Mesothelial cell of epicardium (in vitro differentiated cells): ENCODE results near the gene CLDN7. TPM values are rescaled to one million over a fixed set of nuclear protein-coding genes. Genes with fewer than 3 reads are reported as not detected.
A peak's percentile ranks its signal among the peaks of the same experiment; 100 is the strongest.
"Not testable (repeated sequence)": the region's sequence is repeated elsewhere in the genome, so short reads cannot be mapped to it uniquely, and the experiment has no call there.

ENCODE experiments used
- DNase-seq, 2 experiments: peaks; one replicate each; pipeline ENCODE4 v3.0.0; 2021; ENCODE audit warnings: low spot score in 2 of 2; ENCODE audit not compliant: unreplicated experiment in 2 of 2
- H3K27ac Mint-ChIP-seq: 2 replicates; pipeline ENCODE4 v1.8.0; 2021; ENCODE audit warnings: mixed read lengths
- H3K27me3 Mint-ChIP-seq: 2 replicates; pipeline ENCODE4 v1.8.0; 2021; ENCODE audit warnings: low read depth, mixed read lengths
- H3K36me3 Mint-ChIP-seq: 2 replicates; pipeline ENCODE4 v1.8.0; 2021; ENCODE audit warnings: mixed read lengths
- H3K4me1 Mint-ChIP-seq: 2 replicates; pipeline ENCODE4 v1.8.0; 2021; ENCODE audit warnings: mixed read lengths
- H3K4me3 Mint-ChIP-seq: 2 replicates; pipeline ENCODE4 v1.8.0; 2021; ENCODE audit warnings: mild to moderate bottlenecking, moderate library complexity, mixed read lengths
- H3K9me3 Mint-ChIP-seq: 2 replicates; pipeline ENCODE4 v1.8.0; 2021; ENCODE audit warnings: mixed read lengths
- total RNA-seq: library from RNA; stranded (reverse); gene quantifications from 3 replicates; pipeline ENCODE4 v1.2.1, GENCODE V29; 2021
- TF ChIP-seq, protein P1 (sequence below): fragments of 200-600 bp; sonication (generic); IDR thresholded peaks from one replicate; pipeline ENCODE4 v1.5.0; 2021; ENCODE audit warnings: antibody characterized with exemption; ENCODE audit not compliant: unreplicated experiment

Gene CLDN7
- total RNA-seq, 1 donor from 2014 or later = 79.2 TPM

- peak overlapping the region; percentile 87 for H3K4me3 Mint-ChIP-seq
- H3K36me3 Mint-ChIP-seq = peaks cover 15% of the 10 kb centered on the region
- TF ChIP-seq, protein P1, sequence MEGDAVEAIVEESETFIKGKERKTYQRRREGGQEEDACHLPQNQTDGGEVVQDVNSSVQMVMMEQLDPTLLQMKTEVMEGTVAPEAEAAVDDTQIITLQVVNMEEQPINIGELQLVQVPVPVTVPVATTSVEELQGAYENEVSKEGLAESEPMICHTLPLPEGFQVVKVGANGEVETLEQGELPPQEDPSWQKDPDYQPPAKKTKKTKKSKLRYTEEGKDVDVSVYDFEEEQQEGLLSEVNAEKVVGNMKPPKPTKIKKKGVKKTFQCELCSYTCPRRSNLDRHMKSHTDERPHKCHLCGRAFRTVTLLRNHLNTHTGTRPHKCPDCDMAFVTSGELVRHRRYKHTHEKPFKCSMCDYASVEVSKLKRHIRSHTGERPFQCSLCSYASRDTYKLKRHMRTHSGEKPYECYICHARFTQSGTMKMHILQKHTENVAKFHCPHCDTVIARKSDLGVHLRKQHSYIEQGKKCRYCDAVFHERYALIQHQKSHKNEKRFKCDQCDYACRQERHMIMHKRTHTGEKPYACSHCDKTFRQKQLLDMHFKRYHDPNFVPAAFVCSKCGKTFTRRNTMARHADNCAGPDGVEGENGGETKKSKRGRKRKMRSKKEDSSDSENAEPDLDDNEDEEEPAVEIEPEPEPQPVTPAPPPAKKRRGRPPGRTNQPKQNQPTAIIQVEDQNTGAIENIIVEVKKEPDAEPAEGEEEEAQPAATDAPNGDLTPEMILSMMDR = no peak
These were observed 12.4 kb downstream of the CLDN7 start for GRCh38 chr17:7249830-7250229.

DNA sequence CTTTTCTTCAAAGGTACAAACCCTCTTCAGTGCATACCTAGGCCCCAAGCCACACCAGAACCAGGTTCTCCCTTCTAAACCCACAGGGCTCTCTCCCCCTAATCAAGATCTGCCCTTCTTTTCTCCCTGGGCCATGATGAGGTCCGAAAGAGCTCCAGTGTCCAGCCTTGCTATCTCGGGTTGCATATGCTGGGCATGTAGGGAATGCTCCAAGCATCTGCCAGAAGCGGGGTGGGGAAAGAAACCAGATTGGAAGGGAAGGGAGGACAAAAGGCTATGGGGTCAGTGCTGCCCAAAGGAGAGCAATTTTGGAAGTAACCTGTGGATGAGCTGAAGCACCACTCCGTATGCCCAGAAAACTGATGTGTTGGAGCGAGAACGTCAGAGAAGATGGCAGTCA lies 13.1 kb downstream of the CLDN7 start:
- Mint-ChIP-seq H3K9me3 (no peaks in the 10 kb centered on the region), H3K36me3 (peaks cover 14% of the 10 kb centered on the region), H3K4me3 (peak overlapping the region; percentile 39), H3K27ac (peak overlapping the region; percentile 37), H3K4me1 (peaks cover 31% of the 10 kb centered on the region), H3K27me3 (no peaks in the 10 kb centered on the region)
- no peak for DNase-seq
- TF ChIP-seq, protein P1 = no peak

More at GRCh38 chr17:7249830-7250229, 12.4 kb downstream of the CLDN7 start:
- H3K9me3 Mint-ChIP-seq = no peaks in the 10 kb centered on the region
- H3K27ac Mint-ChIP-seq = peak overlapping the region; percentile 39
- peaks cover 31% of the 10 kb centered on the region for H3K4me1 Mint-ChIP-seq
- no peaks in the 10 kb centered on the region for H3K27me3 Mint-ChIP-seq
- DNase-seq = no peak

- Mint-ChIP-seq H3K27ac (no peak overlapping the region), H3K36me3 (peaks cover 14% of the 10 kb centered on the region), H3K4me3 (no peak overlapping the region), H3K27me3 (no peaks in the 10 kb centered on the region), H3K9me3 (no peaks in the 10 kb centered on the region), H3K4me1 (peaks cover 31% of the 10 kb centered on the region)
- TF ChIP-seq, protein P1 = no peak
- no peak for DNase-seq
These were observed 13.5 kb downstream of the CLDN7 start for GRCh38 chr17:7248796-7249195.

- TF ChIP-seq, protein P1 = no peak
- Mint-ChIP-seq H3K9me3 (no peaks in the 10 kb centered on the region), H3K4me3 (no peak overlapping the region), H3K27me3 (no peaks in the 10 kb centered on the region), H3K27ac (no peak overlapping the region), H3K36me3 (peaks cover 14% of the 10 kb centered on the region), H3K4me1 (peaks cover 30% of the 10 kb centered on the region)
- DNase-seq = no peak
These were observed 15.5 kb downstream of the CLDN7 start for GRCh38 chr17:7246779-7247178.

DNA sequence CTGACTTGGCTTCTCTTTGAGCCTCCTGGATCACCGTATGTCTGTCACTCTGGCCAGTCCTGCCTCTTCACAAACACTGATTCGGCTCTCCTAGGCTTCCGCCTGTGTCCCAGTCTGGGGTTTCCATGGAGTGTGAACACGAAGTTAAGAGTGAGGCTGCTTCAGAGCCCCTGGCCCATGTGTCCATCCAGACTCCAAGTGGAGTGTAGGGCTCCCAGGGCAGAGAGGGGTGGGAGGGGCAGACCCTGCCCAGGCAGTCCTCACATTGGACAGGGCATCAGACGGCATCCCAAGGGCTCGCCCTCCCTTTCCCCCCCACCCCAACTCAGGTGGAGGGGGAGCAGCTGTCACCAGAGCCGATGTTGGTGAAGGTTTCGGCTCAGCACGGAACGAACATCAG lies 18.4 kb downstream of the CLDN7 start:
- not testable (repeated sequence) for H3K27ac Mint-ChIP-seq, DNase-seq, H3K9me3 Mint-ChIP-seq, H3K27me3 Mint-ChIP-seq
- Mint-ChIP-seq H3K4me1 (peaks cover 33% of the 10 kb centered on the region), H3K36me3 (peaks cover 21% of the 10 kb centered on the region), H3K4me3 (peak overlapping the region; percentile 95)

DNA sequence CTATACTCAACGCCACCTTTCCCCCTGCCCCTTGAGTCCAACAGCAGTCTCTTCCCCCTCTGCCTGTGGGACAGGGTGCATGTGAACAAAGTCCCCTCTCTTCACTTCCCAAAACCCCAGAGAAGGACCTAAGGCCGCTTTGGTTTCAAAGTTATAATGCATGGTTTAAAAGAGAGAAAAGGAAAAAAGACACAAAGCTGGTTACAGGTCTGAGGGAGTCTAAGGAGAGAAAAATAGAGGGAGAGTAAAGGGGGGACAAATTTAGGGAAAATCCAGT lies 18.9 kb downstream of the CLDN7 start:
- no peak for DNase-seq
- Mint-ChIP-seq H3K9me3 (no peaks in the 10 kb centered on the region), H3K36me3 (peaks cover 21% of the 10 kb centered on the region), H3K27me3 (no peaks in the 10 kb centered on the region), H3K27ac (peak overlapping the region; percentile 99), H3K4me1 (peaks cover 31% of the 10 kb centered on the region), H3K4me3 (peak overlapping the region; percentile 95)
- TF ChIP-seq, protein P1 = no peak
